NB4 (cell line): ENCODE results near the gene LRP1B.

Experiments used
- CTCF ChIP-seq: IDR thresholded peaks from one replicate; pipeline ENCODE4 v1.5.1; 2012; ENCODE audit warnings: low read depth, low read length
- MYC ChIP-seq: IDR thresholded peaks from 2 replicates; pipeline ENCODE4 v1.6.1; 2011; ENCODE audit warnings: low read depth, low read length
- POLR2A ChIP-seq: IDR thresholded peaks from 2 replicates; pipeline ENCODE4 v1.6.1; 2011; ENCODE audit warnings: mild to moderate bottlenecking; ENCODE audit not compliant: insufficient read length; ENCODE audit errors: extremely low read depth

GRCh38 chr2:140348826-140349225 lies 1782.0 kb downstream of the LRP1B start:
- no peak for TF ChIP-seq CTCF
- TF ChIP-seq POLR2A, result no peak
- no peak for TF ChIP-seq MYC
